Measurements from ENCODE around the gene UBTD2. TPM values are rescaled to one million over a fixed set of nuclear protein-coding genes. Genes with fewer than 3 reads are reported as not detected.
A peak's percentile ranks its signal among the peaks of the same experiment; 100 is the strongest.

The UBTD2 gene
- total and polyA plus RNA-seq, 2 of the 4 experiments (the other 2 are of a cell fraction), result 11.2 to 20.6 TPM

DNA sequence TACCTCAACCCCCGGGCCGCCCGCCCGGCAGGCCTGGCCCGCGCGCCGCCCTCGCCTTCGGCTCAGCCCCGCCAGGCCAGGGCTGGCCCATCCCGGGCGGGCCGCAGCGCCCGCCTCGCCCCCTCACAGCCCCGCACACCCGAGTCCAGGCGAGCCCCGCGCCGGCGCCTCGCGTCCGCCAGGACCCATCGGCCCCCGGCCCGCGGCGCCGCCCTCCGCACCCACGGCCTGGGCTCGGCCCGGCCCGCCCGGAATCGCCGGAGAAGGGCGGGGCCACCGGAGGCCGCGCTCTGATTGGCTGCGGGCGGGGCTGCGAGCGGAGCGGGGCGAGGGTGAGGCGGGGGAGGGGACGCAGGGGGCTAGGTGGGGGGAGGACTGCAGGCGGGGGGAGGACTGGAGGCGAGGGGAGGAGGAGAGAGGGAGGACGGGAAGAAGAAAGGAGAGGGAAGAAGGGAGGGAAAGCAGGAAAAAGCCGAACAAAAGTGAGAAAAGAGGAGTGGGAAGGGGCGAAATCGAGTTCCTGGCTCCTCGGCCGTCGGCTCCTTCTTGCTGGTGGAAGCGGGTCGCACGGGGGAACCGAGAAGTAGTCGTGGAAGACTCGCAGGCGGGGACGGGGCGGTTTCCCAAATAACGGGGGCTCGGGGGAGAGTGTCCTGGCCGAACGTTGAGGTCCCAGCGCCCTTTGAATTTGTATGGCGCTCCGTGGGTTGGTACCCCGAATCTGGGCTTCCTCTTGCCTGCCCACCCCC lies 472 bp upstream of the UBTD2 start:
- CTCF ChIA-PET, result interaction anchor here (0.6 to 2.4 kb wide), 3 partner anchors 12 to 103 kb away, joined by 3 to 6 read pairs (median 4); no protein-coding TSS in a partner anchor
- Histone ChIP-seq H3K79me1 (ENCODE audit: low read depth in 1 of 2, low read length in 2 of 2) (peaks cover 7 to 38% of the 10 kb centered on the region in 2 experiments; a peak in 3 of 4 replicates), H3K4me2 (ENCODE audit: low read depth, low read length) (peak overlapping the region; percentile 98), H4K91ac (ENCODE audit: insufficient read depth, low read depth, low read length) (peak overlapping the region; percentile 96), H4K8ac (ENCODE audit: low read depth in 2 of 2, low read length in 2 of 2) (peak overlapping the region; percentile 98), H4K5ac (ENCODE audit: low read depth, low read length) (peak overlapping the region; percentile 99), H3K36me3 (ENCODE audit: control insufficient read depth, insufficient read depth, low read length) (no peaks in the 10 kb centered on the region), H3K9me1 (ENCODE audit: insufficient read depth, low read length) (peaks cover 7% of the 10 kb centered on the region; the same call in 1 of the 2 replicates), H3K4me3 (ENCODE audit: insufficient read depth, low read depth, low read length) (peak overlapping the region; percentile 94), H3K4ac (ENCODE audit: low read depth, low read length) (peak overlapping the region; percentile 92), H3K14ac (replicated peaks; ENCODE audit: low read depth, low read length) (peak overlapping the region; percentile 92), H2BK15ac (ENCODE audit: low read depth, low read length) (peak overlapping the region; percentile 93), H3K18ac (ENCODE audit: low read depth, low read length) (peak overlapping the region; percentile 99), H4K20me1 (ENCODE audit: insufficient read depth, low read length) (peaks cover 41% of the 10 kb centered on the region), H3K56ac (ENCODE audit: extremely low read depth, insufficient read depth, low read length) (peak overlapping the region; percentile 93), H3K27me3 (ENCODE audit: control insufficient read depth, insufficient read depth, low read length) (no peaks in the 10 kb centered on the region), H3K4me1 (ENCODE audit: control insufficient read depth, insufficient read depth, low read length) (peaks cover 3% of the 10 kb centered on the region), H3K23ac (ENCODE audit: low read depth, low read length) (peak overlapping the region; percentile 98), H2BK5ac (ENCODE audit: low read depth, low read length, poor library complexity, severe bottlenecking) (peak overlapping the region; percentile 96), H2AK5ac (ENCODE audit: low read depth, low read length) (peak overlapping the region; percentile 69), H2BK120ac (ENCODE audit: low read depth, low read length) (peak overlapping the region; percentile 75), H3K27ac (ENCODE audit: insufficient read depth, low read length) (peak overlapping the region; percentile 99), H3K9ac (ENCODE audit: low read depth, low read length) (peak overlapping the region; percentile 99), H2BK20ac (ENCODE audit: low read depth, low read length) (peak overlapping the region; percentile 21; the same call in 1 of the 2 replicates), H2AK9ac (replicated peaks; ENCODE audit: low read depth, low read length, poor library complexity) (peak overlapping the region; percentile 93), H2AFZ (replicated peaks; ENCODE audit: low read length, poor library complexity) (peak overlapping the region; percentile 97), H3K9me3 (ENCODE audit: control insufficient read depth, insufficient read depth, low read length) (no peaks in the 10 kb centered on the region)
- TF ChIP-seq RFX5 (IDR thresholded peaks at IDR 0.05; ENCODE audit: low read depth, low read length) (no peak), MAFK (IDR thresholded peaks at IDR 0.05; ENCODE audit: low read depth, low read length) (no peak), POLR2A (IDR thresholded peaks at IDR 0.05; ENCODE audit: low read depth, low read length) (peak; percentile 62; the same call in 1 of the 2 replicates), RCOR1 (IDR thresholded peaks at IDR 0.05; ENCODE audit: insufficient replicate concordance, low read length) (no peak), MXI1 (IDR thresholded peaks at IDR 0.05; ENCODE audit: borderline replicate concordance, low read depth, low read length) (0 out of 2 replicates have a peak, but pooled peaks have one; percentile 24), MAZ (IDR thresholded peaks at IDR 0.05; ENCODE audit: borderline replicate concordance, low read depth, low read length) (peak; percentile 78)
- dilution Hi-C loops (cut with HindIII; ENCODE audit: low sequenced_read_pairs, unreplicated experiment) (no loop called here), intact Hi-C loops (cut with micrococcal nuclease) (loop anchor here (2.0 to 5.0 kb wide), 5 partner anchors 77 to 662 kb away; partner anchors contain the start of gene STK10), in situ Hi-C loops (cut with MboI; ENCODE audit: low sequenced_read_pairs) (loop anchor here (10.0 to 25.0 kb wide), 2 partner anchors 179 to 872 kb away; partner anchors contain the start of gene FGF18)
- 1% methylated on average over 18 of the region's 79 CpGs; no CpG with 5 or more reads in 1 of the 2 experiments for WGBS, 2 experiments (ENCODE audit: extremely low coverage in 2 of 2, insufficient read length in 1 of 2)
- ATAC-seq (ENCODE audit: low read depth), result peak; percentile 91
- no TSS peak for BruUV-seq (replicated peaks)
- peak; percentile 74 for DNase-seq
- POLR2A ChIA-PET (ENCODE audit: unreplicated experiment), result no interaction called here
